DMS153 (cell line): ENCODE measurements around the gene BTBD9.

Experiments used
- DNase-seq: peaks from one replicate; lab custom pipeline; 2025; lab: John Stamatoyannopoulos, UW

Gene BTBD9

DNA sequence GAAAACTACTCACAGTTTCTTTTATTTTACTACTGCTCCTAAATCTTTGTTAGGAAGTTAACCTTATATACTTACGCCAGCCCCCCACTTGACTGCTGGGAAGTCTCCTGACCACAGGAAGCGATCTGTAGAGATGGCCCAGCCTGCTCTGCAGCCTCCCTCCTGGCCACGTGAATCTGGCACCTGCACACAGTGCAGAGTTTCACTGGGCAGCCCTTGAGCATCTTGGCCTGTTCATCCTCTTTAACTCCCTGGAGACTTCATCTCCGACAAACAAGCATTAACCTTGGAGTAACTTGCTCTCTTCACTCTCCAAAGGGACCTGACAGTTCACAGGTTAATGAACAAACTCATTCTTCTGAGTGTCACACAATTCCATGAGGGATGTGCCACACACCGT is 294.1 kb downstream of the BTBD9 start:
- no peak for DNase-seq

DNA sequence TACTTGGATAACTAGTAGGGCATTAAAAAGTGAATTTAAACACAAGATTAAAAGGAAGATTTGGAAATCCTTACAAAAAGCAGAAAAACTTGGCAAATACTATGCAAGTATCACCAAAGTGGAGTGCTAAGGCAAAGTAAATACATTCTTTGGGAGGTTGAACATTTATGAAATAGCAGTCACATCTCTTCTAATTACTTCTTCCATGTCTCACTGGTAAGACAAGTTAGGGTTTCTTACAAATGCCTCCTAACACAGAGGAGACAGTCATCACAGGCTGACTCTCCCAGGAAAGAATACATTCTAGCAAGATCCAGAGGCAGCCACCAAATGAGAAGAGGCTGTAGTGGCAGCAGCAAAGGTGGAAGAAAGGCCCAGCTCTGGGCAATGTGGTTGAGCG is 298.2 kb downstream of the BTBD9 start:
- no peak for DNase-seq

DNA sequence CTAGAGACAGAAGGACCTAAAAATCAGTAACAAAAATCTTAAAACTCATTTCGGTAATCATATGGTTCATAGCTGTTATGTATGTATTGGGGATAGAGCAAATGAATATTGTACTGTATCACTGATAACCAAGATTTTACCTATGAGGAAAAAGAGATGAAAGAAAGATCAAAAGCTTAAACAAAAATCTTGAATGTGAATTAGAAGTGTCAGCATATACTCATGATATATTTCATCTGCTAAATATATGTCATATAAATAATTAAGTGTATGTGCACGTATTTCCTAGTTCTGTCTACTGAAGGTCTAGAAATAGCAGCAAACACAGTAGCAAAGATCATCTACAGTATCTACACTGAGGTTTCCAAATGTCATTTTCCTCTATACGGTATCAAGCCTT is 299.8 kb downstream of the BTBD9 start:
- DNase-seq: no peak

DNA sequence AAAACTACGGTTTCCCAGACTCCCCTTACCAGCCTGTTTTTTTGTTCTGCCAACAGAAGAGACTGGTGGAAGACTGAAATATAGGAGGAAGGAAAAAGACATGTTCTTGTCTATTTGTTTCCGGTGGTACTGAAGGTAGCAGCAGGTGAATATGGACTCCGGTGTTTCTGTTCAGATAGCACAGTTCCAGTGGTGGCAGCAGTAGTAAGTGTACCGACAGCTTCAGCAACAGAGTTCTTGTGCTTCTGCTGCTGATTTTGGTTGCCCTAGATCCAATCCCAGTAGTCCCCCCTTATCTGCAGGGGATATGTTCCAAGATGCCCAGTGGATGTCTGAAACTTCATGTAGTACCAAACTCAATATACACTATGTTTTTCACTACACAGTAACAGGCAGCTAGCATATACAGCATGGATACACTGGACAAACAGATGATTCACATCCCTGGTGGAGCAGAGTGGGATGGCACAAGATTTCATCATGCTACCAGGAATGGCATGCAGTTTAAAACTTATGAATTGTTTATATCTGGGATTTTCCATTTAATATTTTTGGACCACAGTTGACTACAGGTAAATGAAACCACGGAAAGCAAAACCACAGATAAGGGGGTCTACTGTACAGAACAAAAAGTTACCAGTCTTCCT is 301.8 kb downstream of the BTBD9 start:
- no peak for DNase-seq

DNA sequence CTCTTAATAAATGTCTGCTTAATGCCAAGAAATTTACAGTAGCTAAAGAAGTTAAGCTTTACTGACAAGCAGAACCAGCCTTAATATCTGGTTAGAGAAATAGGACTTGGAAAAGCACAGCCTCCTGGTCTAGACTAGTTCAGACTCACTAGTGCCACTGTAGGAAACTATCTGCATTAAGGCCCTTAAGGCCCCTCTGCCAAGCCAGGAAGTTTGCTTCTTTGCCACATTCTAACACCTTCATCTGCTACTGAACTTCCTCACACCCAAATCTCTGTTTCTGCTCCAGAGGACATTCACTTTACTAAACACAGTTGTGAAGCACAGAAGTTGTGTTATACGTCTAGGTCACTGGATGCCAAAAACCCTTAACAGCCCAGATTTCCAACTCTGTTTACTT is 302.8 kb downstream of the BTBD9 start:
- DNase-seq: no peak

DNA sequence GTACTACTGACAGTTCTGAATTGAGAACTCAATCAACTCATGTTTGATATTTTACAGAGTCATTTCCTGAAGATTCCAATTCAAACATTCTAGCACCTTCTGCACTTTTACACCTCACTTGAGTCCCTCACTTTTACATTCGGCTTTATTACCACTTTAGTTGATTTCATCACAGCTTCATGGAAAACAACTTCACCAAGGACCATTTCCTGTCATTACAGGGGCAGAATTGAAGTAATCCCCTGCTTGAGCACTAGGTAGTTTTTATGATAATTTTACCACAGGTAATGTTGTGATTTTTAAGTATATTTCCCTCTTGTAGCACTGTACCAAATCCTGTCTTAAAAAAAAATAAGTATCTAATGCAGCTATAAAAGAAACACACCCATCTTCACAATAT is 312.9 kb downstream of the BTBD9 start:
- peak; percentile 34 for DNase-seq

DNA sequence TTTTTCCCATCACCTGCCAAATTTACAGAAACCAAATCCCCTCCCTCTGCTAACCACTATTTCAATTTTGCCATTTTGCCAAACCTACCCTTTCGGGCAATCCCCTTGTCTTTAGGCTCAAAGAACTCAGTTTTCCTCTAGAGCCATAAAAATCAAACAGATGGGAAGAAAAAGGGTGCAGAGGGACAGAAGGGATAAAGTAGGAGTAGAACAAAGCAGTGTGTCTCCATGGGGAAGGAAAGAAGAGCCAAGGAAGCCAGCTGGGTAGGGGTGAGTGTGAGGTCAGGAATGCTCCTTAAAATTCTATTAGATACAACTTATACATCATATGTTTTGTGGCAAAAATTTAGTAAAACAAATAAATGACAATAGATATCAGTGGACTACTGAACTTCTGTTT is 316.5 kb downstream of the BTBD9 start:
- no peak for DNase-seq

DNA sequence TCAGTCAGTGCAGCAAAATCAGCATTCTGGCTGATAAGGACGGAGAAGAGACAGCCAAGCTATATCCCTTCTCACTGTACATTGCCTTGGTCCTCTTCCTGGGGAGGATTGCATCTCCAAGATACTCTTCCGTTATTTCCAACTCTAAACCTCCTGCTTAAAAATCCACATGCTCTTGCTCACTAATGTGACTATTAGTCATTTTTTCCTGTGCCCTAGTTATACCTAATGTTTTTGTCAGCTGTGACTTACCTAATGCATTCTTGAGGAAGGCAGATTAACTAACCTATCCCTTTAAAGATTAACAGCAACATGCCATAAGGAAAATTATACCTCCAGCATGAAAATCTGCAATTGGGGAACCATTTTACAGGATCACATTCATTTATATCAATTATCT is 317.6 kb downstream of the BTBD9 start:
- no peak for DNase-seq

DNA sequence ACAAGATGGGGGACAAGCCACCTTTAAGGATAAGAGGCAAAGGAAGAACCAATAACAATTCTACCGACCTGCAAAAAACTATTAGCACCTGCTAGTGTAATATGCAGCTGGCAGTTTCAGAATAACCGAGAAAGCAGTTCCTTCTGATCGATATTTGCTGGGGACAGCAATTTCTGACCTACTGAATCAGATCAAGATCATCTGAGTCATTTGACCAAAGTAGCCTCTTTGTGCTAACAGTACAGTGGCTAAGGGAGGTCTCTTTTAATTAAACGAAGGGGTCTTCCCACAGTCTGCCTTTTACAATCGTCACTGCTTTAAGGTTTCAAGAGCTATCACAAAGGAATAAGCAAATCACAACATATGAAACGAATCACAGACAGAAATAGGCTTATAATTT is 318.9 kb downstream of the BTBD9 start:
- no peak for DNase-seq

DNA sequence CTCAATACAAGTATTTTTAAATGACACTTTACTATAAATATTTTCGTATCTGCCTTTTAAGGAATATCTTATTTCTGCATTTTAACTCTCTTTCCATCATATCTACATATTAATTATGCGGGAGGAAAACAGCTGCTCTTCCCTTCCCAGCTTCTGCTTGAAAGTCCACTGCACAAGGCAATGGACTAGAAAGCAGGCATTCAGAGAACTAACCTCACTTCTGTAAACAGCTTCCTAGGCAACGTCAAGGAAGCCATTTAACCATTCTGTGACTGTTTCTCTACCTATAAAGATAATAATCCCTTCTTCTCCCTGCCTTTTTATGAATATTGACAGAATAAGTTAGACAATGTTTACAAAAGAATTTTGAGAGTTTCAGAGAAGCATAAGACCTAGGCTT is 319.4 kb downstream of the BTBD9 start:
- no peak for DNase-seq

DNA sequence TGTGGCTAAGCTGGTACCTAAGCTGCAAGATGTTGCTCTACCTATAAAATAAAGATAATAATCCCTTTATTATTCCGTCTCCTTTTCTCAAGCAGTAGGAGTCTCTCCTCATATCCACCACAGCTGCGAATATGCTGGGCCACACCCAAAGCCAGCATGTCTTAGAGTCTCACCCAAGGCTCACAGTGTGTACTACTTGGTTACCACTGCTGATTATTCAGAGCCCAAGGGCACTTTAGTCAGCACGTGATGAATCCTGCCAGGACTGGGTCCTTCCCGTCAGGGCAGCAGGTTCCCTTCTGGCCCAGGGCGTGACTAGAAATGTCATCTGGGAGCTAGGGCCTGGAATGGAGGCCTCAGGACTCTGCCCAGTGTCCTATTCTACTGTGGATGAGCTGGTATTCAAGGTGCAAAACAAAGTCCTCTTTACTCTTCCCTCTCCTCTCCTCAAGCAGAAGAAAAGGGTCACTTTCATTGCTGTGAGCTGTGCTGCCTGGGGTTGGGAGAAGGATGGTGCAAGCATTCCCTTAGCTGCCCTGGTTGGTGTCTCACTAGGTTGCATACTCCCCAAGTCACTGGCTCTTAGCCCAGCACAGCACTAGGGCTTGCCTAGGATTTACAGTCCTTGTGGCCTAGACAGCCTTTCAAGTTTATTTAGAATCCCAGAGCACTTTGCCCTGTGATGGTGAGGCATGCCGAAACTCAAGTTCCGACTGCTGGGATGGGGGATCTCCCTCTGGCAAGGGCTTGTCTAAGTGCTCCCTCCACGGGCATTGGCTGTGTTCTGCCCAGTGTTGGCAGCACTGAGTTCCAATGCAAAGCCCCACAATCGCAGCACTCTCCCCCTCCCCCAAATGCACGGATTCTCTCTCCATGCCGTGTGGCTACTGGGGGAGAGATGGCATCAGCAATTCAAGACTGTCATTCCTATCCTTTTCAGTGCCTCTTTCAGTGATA is 320.2 kb downstream of the BTBD9 start:
- no peak for DNase-seq

DNA sequence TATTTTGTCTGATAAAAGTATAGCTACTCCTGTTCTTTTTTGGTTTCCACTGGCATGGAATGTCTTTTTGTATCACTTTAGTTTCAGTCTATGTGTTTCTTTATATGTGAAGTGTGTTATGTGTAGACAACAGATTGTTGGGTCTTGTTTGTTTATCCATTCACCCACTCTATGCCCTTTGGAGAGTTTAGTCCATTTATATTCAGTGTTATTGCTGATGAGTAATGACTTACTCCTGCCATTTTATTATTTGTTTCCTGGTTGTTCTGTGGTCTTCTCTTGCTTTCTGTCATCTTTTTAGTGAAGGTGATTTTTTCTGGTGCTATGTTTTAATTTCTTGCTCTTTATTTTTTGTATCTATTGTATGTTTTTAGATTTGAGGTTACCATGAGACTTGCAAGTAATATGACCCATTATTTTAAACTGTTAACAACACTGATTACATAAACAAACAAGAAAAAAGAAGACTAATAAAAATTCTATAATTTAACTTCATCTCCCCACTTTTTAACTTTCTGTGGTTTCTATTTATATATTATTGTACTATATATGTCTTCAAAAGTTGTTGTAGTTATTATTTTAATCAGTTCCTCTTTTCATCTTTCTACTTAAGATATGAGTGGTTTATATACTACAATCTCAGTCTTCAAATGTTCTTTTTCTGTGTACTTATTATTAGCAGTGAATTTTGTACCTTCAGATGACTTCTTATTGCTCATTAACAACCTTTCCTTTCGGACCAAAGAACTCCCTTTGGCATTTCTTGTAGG is 323.4 kb downstream of the BTBD9 start:
- peak; percentile 9 for DNase-seq

DNA sequence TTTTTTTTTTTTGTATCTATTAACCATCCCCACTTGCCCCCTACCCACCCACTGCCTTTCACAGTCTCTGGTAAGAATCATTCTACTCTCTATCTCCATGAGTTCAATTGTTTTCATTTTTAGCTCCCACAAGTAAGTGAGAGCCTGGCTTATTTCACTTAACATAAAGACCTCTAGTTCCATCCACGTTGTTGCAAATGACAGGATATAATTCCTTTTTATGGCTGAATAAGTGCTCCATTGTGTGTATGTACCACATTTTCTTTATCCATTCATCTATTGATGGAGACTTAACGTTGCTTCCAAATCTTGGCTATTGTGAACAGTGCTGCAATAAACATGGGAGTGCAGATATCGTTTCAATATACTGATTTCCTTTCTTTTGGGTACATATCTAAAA is 328.5 kb downstream of the BTBD9 start:
- no peak for DNase-seq

DNA sequence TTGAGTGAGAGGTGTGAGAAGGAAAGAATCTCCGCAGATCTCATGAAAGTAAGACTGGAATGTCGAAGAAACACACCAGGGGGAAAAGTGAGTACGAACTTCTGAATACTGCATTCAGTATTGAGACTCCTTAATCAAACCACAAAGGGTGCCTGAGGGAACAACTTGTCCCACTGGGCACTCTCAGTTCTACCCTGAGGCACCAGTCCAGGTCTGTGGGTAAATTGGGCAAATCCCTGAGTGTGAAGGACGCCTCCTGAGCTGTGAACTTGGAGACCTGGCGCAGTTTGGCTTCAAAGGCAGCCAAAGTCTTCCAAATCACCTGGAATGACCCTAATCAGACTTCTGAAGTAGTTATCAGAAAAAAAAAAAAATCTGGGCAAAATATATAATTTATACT is 329.7 kb downstream of the BTBD9 start:
- no peak for DNase-seq

DNA sequence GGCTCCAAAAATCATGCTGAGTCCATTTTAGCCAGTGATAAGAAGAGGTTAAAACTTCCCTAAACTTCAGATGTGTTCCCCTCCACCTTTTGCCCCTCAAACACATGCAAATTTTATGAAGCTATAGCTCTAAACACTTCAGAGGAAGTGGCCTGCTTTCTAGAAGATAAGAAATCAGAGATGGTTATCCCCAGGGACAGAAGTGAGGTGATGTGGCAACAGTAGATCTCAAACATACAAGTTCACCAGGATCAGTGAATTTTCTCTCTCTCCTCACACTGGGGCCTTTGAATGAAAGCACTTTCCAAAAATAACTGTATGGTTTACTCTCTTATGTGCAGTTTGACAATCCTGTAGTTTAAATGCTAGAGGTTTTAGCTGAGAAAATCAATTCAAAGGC is 332.0 kb downstream of the BTBD9 start:
- DNase-seq: no peak

DNA sequence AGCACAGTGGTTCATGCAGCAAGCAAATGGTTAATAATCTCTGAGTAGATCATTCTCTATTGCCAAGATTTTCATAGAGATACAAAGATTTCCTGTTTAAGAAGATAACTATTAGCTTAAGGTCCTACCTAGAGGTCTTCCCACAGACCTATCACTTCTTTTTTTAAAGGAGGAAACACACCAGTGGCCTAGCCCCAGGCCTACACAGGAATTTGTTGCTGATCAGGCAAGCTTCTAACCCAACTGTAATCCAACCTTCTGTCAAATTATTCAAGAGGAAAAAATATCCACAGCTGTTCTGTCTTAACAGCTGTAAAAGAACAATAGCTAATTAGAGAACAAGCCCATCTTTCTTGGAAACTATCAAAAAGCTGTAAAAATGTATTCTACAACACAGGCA is 332.8 kb downstream of the BTBD9 start:
- DNase-seq: no peak

DNA sequence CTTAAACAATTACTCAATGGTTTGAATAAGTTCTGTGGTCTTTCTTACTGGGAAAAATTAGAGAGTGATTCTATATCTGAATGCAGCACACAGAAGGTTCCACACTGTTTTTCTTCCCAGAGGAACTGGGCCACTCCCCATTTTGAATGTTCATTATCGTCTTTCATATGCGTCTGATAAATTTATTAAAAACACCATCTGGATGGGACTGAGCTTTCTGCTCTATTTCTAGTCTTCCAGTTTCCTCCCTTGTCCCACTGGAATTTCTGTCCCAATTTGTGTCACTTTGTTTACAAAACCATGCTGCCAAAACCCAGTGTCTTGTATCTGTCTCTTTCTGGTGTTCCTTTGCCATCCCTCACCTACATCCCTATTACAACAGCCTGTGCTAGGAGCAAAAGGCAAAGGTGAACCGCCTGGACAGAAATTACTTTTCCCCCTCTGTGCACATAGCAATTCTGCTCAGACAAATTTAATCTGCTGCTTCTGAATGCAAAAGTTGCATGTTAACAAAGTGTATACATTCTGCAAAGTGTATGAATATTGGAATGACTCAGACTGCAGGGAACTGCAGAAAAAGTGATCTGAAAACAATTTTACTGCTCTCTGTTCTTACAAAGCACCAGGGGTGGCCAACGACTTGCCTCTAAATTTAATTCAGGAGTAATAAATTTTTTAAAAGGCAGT is 333.6 kb downstream of the BTBD9 start:
- DNase-seq: no peak

DNA sequence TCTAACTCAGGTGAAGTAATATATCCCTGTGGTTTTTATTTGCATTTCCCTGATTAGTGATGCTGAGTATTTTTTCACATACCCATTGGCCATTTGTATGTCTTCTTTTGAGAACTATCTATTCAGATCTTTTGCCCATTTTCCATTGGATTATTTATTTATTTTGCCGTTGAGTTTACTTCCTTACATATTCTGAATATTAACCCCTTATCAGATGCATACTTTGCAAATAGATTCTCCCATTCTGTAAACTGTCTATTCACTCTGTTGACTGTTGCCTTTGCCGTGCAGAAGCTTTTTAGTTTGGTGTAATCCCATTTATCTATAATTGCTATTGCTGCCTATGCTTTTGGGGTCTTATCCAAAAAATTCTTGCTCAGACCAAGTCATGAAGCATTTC is 336.9 kb downstream of the BTBD9 start:
- no peak for DNase-seq

DNA sequence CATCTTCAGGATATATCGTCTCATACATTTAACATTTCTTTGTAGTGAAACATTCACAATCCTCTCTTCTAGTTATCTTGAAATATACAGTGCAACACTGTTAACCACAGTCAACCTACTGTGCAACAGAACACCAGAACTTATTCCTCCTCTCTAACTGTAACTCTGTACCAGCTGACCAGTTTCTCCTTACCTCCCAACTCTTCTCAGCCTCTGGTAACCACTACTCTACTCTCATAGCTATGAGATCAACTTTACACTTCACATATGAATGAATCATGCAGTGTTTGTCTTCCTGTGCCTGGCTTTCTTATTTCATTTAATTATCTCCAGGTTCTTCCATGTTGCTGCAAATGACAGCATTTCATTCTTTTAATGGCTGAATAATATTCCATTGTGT is 337.6 kb downstream of the BTBD9 start:
- DNase-seq: no peak

DNA sequence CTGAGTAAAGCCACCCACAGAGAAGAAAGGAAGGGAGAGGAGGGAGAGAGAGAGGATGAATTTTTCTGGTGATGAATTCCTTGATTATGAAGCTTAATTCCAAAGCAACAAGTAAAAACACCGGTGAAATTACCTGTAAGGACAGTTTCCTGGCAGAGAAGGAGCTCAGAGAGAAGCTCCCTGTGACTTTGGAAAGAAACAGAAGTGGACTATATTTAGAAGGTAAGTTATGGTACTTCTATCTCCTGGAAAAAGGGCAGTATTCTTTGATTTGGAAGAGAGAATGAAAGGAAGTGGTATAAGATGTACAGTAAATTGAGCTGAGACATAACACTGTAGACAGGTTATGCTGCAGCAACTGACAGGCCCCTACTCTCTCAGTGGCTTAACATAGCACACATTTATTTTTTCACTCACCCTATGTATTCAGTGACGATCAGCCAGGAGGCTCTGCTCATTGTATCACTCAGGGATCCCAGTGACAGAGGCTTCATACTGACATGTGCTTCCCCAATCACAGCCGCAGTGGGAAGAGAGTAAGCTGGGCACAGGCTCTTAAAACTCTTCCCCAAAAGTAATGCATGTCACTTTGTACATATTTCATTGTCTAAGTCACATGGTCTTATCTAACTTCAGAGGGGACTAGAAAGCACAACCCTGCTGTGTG is 349.5 kb downstream of the BTBD9 start:
- no peak for DNase-seq

DNA sequence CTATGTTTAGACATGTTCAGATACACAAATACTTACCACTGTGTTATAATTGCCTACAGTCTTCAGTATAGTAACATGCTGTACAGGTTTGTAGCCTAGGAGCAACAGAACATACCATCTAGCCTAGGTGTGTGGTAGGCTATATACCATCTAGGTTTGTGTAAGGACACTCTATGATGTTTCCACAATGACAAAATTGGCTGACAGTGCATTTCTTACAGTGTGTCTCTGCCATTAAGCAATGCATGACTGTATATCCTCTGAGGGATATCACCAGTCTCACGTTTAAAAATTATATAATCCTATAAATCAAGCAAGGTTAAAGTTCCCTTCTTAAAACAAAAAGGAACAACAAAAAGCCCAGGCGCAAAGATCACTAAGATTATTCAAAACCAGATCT is 352.2 kb downstream of the BTBD9 start:
- DNase-seq: no peak
